Astrocyte of the spinal cord (primary cell): ENCODE data around the gene CTDSP1.

Experiments
- DNase-seq: peaks from one replicate; pipeline ENCODE4 v3.0.0; 2011; ENCODE audit warnings: low read depth, low spot score
- H3K4me3 ChIP-seq: 2 replicates; pipeline ENCODE4 v1.5.1; 2011; ENCODE audit warnings: low read depth, mild to moderate bottlenecking, low read length, moderate library complexity
- CTCF ChIP-seq: IDR thresholded peaks from 2 replicates; pipeline ENCODE4 v1.5.1; 2012; ENCODE audit warnings: low read depth, mild to moderate bottlenecking, low read length, inconsistent platforms
- in situ Hi-C: cut with HindIII; loops from 2 replicates; pipeline ENCODE4 v1.10.0; 2017; ENCODE audit warnings: low sequenced_read_pairs

Gene CTDSP1

GRCh38 chr2:218407717-218408116 lies 8.0 kb downstream of the CTDSP1 start:
- no peak overlapping the region for H3K4me3 ChIP-seq
- no peak for TF ChIP-seq CTCF
- DNase-seq = no peak
- in situ Hi-C loops = no loop called here

- in situ Hi-C loops = no loop called here
- DNase-seq = no peak
- no peak overlapping the region for H3K4me3 ChIP-seq
- TF ChIP-seq CTCF = no peak
Measured at GRCh38 chr2:218418321-218418716, 18.7 kb downstream of the CTDSP1 start.

- TF ChIP-seq CTCF = no peak
- DNase-seq = no peak
- in situ Hi-C loops = no loop called here
- no peak within 1 kb of the TSS for H3K4me3 ChIP-seq
Measured at GRCh38 chr2:218418717-218419458, 19.2 kb downstream of the CTDSP1 start, which contains the start of gene VIL1. VIL1 (plus strand) TSS chr2:218419123; CDS start chr2:218423779, 4,656 bp downstream.

- no peak for DNase-seq
- no peak overlapping the region for H3K4me3 ChIP-seq
- in situ Hi-C loops = no loop called here
- no peak for TF ChIP-seq CTCF
Measured at GRCh38 chr2:218419630-218420216, 20.1 kb downstream of the CTDSP1 start.

- in situ Hi-C loops = no loop called here
- no peak overlapping the region for H3K4me3 ChIP-seq
- no peak for TF ChIP-seq CTCF
- no peak for DNase-seq
Measured at GRCh38 chr2:218421027-218421426, 21.4 kb downstream of the CTDSP1 start.

- in situ Hi-C loops = no loop called here
- H3K4me3 ChIP-seq = no peak overlapping the region
- DNase-seq = no peak
- no peak for TF ChIP-seq CTCF
Measured at GRCh38 chr2:218422403-218423086, 22.9 kb downstream of the CTDSP1 start.
